Smooth muscle cell (in vitro differentiated cells): Measurements from ENCODE around the gene SIRPA. TPM values are rescaled to one million over a fixed set of nuclear protein-coding genes. Genes with fewer than 3 reads are reported as not detected.

ENCODE experiments used
- DNase-seq: peaks from one replicate; lab custom pipeline; 2025; ENCODE audit not compliant: unreplicated experiment; lab: John Stamatoyannopoulos, UW
- H2AFZ ChIP-seq: fragments of 200-600 bp; sonication (generic); 2 replicates; pipeline ENCODE4 v1.6.0; 2016; ENCODE audit warnings: antibody characterized with exemption, low read depth, mild to moderate bottlenecking
- H3F3A ChIP-seq: fragments of 200-600 bp; sonication (generic); 2 replicates; pipeline ENCODE4 v1.6.0; 2017; ENCODE audit warnings: antibody characterized with exemption, low read depth
- H3K27ac ChIP-seq: fragments of 200-600 bp; sonication (generic); 2 replicates; pipeline ENCODE4 v1.5.1; 2016; ENCODE audit warnings: low read depth, mild to moderate bottlenecking
- H3K27me3 ChIP-seq: fragments of 200-600 bp; sonication (generic); 2 replicates; pipeline ENCODE4 v1.6.1; 2016; ENCODE audit warnings: low read depth, mild to moderate bottlenecking
- H3K36me3 ChIP-seq: fragments of 200-600 bp; sonication (generic); 2 replicates; pipeline ENCODE4 v1.5.1; 2016; ENCODE audit warnings: low read depth
- H3K4me1 ChIP-seq: fragments of 200-600 bp; sonication (generic); 2 replicates; pipeline ENCODE4 v1.5.1; 2016; ENCODE audit warnings: low read depth
- H3K4me2 ChIP-seq: fragments of 200-600 bp; sonication (generic); 2 replicates; pipeline ENCODE4 v1.6.0; 2016; ENCODE audit warnings: mild to moderate bottlenecking
- H3K4me3 ChIP-seq: fragments of 200-600 bp; sonication (generic); 2 replicates; pipeline ENCODE4 v1.5.1; 2016; ENCODE audit warnings: mild to moderate bottlenecking
- H3K79me2 ChIP-seq: fragments of 200-600 bp; sonication (generic); 2 replicates; pipeline ENCODE4 v1.6.0; 2016; ENCODE audit warnings: low read depth, mild to moderate bottlenecking
- H3K9ac ChIP-seq: fragments of 200-600 bp; sonication (generic); 2 replicates; pipeline ENCODE4 v1.6.0; 2016; ENCODE audit warnings: low read depth
- H3K9me3 ChIP-seq: fragments of 200-600 bp; sonication (generic); replicated peaks from 2 replicates; pipeline ENCODE4 v1.5.1; 2016; ENCODE audit warnings: low read depth
- H4K20me1 ChIP-seq: fragments of 200-600 bp; sonication (generic); 2 replicates; pipeline ENCODE4 v1.6.0; 2016; ENCODE audit warnings: low read depth
- WGBS: methylation state at CpG from one replicate; pipeline ENCODE4 v1.1.7; 2016; ENCODE audit warnings: low lambda C conversion rate; 5-methylcytosine and 5-hydroxymethylcytosine counted together
- polyA plus RNA-seq: library from polyadenylated mRNA; unstranded; fragments of >200 nt; fragmentation: Nextera tagmentation; extraction: Ambion mirVana; gene quantifications from 2 replicates; pipeline ENCODE4 v1.2.1, GENCODE V29; 2016
- total RNA-seq: library from RNA; depleted of rRNA; stranded (reverse); fragments of >200 nt; gene quantifications from 2 replicates; pipeline ENCODE4 v1.2.3, GENCODE V29; 2014
- TF ChIP-seq, protein P1 (sequence below): fragments of 200-600 bp; sonication (generic); IDR thresholded peaks from 2 replicates; pipeline ENCODE4 v1.5.1; 2017; ENCODE audit warnings: borderline replicate concordance, mild to moderate bottlenecking, antibody characterized with exemption; ENCODE audit not compliant: insufficient read depth, poor library complexity, severe bottlenecking

Gene SIRPA
- total and polyA plus RNA-seq, 2 experiments from 2014 or later = 8.3 to 14.5 TPM

DNA sequence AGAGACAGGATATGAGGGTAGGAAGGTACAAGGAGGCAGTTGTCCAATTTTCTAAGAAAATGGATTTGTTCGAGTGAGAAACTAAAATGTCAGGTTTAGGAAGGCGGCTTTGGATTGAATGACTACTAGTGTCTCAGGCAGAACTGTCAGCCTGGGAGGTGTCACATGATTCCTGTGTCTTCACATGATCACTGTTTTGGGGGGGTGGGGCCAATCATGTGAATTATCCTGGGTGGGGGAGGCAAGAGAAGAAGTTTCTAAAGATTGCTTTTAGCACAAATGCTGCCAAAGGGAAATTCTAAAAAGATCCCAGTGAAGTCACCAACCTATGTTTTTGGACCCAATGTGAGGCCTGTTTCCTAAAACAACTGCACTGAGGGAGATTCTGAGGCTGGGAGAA is 2.3 kb downstream of the SIRPA start:
- no peak overlapping the region for H3K27ac ChIP-seq
- WGBS = 84% methylated on average over 2 of the region's 2 CpGs
- TF ChIP-seq, protein P1, sequence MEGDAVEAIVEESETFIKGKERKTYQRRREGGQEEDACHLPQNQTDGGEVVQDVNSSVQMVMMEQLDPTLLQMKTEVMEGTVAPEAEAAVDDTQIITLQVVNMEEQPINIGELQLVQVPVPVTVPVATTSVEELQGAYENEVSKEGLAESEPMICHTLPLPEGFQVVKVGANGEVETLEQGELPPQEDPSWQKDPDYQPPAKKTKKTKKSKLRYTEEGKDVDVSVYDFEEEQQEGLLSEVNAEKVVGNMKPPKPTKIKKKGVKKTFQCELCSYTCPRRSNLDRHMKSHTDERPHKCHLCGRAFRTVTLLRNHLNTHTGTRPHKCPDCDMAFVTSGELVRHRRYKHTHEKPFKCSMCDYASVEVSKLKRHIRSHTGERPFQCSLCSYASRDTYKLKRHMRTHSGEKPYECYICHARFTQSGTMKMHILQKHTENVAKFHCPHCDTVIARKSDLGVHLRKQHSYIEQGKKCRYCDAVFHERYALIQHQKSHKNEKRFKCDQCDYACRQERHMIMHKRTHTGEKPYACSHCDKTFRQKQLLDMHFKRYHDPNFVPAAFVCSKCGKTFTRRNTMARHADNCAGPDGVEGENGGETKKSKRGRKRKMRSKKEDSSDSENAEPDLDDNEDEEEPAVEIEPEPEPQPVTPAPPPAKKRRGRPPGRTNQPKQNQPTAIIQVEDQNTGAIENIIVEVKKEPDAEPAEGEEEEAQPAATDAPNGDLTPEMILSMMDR = no peak
- H3K9ac ChIP-seq = no peak overlapping the region
- no peaks in the 10 kb centered on the region for H3F3A ChIP-seq
- H3K36me3 ChIP-seq = no peaks in the 10 kb centered on the region
- H3K4me2 ChIP-seq = no peak overlapping the region
- no peak for DNase-seq
- H3K4me3 ChIP-seq = no peak overlapping the region
- peaks cover 12% of the 10 kb centered on the region for H3K4me1 ChIP-seq
- H4K20me1 ChIP-seq = peaks cover 13% of the 10 kb centered on the region
- H3K9me3 ChIP-seq = no peaks in the 10 kb centered on the region
- no peaks in the 10 kb centered on the region for H3K27me3 ChIP-seq
- H3K79me2 ChIP-seq = peaks cover 11% of the 10 kb centered on the region
- no peak overlapping the region for H2AFZ ChIP-seq

DNA sequence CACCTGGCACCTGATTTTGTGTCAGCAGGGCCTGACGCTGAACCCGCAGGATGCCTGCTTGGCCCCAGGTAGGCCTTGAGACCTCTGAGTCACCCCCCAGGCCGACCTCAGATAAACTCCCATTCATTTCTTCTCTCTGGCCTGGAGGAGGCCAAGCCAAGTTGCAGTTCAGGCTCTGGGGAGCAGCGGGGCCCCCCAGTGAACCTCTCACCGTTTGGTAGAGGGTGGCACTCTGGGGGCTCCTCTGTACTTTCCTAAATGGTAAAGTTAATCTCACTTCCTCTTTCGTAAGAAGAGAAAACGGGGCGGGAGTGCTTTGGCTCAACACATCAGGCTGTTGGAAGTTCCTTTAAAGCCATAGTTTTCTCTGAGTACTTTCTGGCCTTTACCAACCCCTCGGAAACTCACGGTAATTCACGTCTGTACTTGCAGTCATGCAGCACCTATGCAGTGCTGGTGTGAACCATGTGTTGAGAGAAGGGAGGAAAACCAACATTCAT is 2.8 kb downstream of the SIRPA start:
- Histone ChIP-seq H3K4me2 (no peak overlapping the region), H3K79me2 (peaks cover 11% of the 10 kb centered on the region), H3K4me3 (no peak overlapping the region), H3K4me1 (peaks cover 12% of the 10 kb centered on the region), H3K9me3 (no peaks in the 10 kb centered on the region), H3K27ac (no peak overlapping the region), H4K20me1 (peaks cover 14% of the 10 kb centered on the region), H3K9ac (no peak overlapping the region), H3K27me3 (no peaks in the 10 kb centered on the region), H2AFZ (no peak overlapping the region), H3K36me3 (no peaks in the 10 kb centered on the region), H3F3A (no peaks in the 10 kb centered on the region)
- DNase-seq = no peak
- 83% methylated on average over 11 of the region's 11 CpGs for WGBS
- TF ChIP-seq, protein P1 = no peak

DNA sequence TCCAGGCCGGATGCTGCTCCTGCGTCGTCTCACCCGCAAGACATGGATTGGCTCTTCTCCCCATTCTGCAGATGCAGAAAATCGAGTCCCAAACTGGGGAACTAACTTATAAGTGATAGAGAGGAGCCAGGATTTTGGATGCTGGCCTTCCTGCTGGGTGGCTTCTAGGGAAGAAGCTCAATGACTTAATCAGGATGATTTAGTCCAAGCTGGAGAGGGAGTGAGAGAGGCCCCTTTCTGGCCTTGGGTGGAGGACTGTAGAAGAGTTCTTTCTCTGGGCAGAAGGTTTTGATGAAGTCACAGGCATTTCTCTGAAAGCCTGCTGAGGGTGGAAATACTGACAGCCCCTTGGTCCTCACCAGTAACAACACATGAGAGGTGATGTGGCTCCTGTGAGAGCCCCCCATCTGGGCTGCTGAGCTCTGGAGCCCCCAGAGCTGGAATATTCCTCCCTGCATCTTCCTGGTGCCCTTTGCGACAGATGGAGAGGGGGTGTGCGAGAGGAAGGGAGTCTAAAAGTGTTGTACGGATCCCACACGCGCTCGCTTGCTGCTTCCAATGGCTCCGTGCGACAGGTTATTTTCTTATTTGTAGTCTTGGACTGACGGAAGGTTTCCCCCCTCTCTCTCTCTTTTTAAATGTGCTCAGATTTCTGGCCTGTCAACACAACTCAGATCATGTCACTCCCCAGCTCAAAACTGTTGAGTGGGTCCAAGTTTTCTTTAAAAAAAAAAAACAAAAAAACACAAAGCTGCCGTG is 3.5 kb downstream of the SIRPA start:
- DNase-seq = no peak
- Histone ChIP-seq H3K4me1 (peaks cover 10% of the 10 kb centered on the region), H3K4me3 (no peak overlapping the region)

More for the DNA sequence above, 3.5 kb downstream of the SIRPA start:
- Histone ChIP-seq H3K36me3 (no peaks in the 10 kb centered on the region), H3K27me3 (no peaks in the 10 kb centered on the region), H3K9ac (no peak overlapping the region), H3K79me2 (peaks cover 11% of the 10 kb centered on the region), H3K27ac (no peak overlapping the region), H3F3A (no peaks in the 10 kb centered on the region), H3K9me3 (no peaks in the 10 kb centered on the region), H3K4me2 (no peak overlapping the region), H2AFZ (no peak overlapping the region), H4K20me1 (peaks cover 20% of the 10 kb centered on the region)
- TF ChIP-seq, protein P1 = no peak
- WGBS = 95% methylated on average over 15 of the region's 15 CpGs
